HG03175 (cell line): ENCODE results near the gene EML6.
"Not testable (repeated sequence)": the region's sequence is repeated elsewhere in the genome, so short reads cannot be mapped to it uniquely, and the experiment has no call there.

Source experiments
- ATAC-seq: cut with Tn5 transposase; IDR thresholded peaks from one replicate; pipeline ENCODE4 v1.9.1; 2021; ENCODE audit warnings: mild to moderate bottlenecking, moderate library complexity; ENCODE audit not compliant: unreplicated experiment

EML6 gene

DNA sequence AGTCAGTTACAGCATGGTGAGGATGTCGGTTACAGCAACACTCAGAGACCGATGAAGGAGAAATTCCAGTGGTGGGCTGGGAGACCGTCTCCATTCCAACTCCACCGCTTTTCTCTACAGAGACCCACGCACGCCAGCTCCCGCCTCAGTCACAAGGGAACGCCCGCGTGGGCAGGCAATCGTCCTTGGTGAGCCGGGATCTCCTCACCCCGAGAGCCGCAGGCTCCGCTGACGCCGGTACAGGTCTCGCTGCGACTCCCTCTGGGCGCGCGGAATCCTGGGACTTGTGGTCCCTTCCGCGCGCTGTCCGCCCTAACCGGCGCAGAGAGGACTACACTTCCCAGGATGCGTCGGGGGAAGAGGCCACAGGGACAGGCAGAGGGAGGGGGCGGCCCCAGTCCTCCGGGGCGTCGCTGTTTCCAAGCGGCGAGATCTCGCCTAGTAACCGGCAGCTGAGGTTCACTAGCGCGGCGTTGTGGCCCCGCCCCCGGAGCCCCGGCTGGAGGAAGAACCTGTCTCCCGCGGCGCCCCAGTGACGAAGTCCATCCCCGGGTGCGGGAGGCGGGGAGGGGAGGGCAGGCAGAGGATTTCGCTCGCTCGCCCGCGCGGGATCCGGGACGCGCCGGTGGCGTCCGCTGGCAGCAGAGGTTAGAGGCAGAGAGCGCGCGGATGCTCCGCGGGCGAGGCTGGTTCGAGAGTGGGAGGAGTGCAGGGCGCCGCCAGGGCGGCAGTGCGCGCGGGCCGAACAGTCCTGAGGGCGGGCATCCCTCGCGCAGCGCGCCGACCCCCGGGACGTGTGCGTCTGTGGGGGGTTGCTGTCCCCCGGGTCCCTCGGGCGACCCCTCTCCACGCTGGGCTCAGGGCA is at the start of gene EML6:
EML6 (plus strand) TSS at position 532 of the 865 bp plus-strand sequence. CDS start 1,400 bp downstream, outside the sequence.
- peak; percentile 98 for ATAC-seq

- ATAC-seq: no peak
These were observed 48.2 kb upstream of the EML6 start for GRCh38 chr2:54675281-54675680.

- ATAC-seq: no peak
These were observed 47.7 kb upstream of the EML6 start for GRCh38 chr2:54675738-54676137.

GRCh38 chr2:54676656-54677055 is 46.8 kb upstream of the EML6 start:
- no peak for ATAC-seq

DNA sequence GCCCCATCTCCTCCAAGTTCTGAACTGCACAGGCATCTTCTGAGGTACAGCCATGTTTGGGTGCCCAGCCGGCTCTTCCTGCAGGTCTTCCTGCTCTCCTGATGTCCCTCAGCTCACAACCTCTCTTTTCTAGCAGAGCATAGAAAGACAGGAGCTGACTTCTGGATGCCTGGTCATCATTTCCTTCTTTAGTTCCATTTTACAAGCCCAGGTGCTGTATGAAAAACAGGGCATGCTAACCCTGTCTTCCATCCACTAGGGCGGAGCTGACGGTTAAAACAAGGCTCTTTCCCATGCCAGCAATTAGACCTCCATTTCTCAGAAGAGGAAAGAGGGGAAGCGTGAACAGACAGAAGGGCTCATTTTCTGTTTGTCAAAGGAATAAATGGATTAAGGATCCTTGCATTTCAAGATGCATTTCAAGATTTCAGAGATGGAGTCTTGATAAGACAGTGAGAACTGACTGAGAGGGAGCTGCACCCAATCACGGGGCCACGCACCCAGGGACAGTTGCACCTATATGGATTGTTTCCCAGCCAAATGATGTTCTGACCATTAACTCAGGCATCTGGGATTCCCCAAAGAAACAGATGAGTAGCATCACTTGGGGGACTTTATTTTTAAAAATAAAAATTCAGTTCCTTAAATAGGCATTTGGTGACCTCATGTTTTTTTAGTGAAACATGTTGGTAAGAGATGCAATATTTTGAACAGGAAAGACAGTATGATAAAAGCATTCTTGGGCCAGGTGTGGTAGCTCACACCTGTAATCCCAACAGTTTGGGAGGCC is 45.8 kb upstream of the EML6 start:
- no peak for ATAC-seq

GRCh38 chr2:54678719-54679118 is 44.7 kb upstream of the EML6 start:
- ATAC-seq: no peak

- peak; percentile 75 for ATAC-seq
These were observed 42.9 kb upstream of the EML6 start for GRCh38 chr2:54680397-54681041.

GRCh38 chr2:54681416-54681815 is 42.0 kb upstream of the EML6 start:
- ATAC-seq: no peak

GRCh38 chr2:54683596-54683995 is 39.9 kb upstream of the EML6 start:
- ATAC-seq: no peak

- no peak for ATAC-seq
These were observed 38.1 kb upstream of the EML6 start for GRCh38 chr2:54685263-54685775.

GRCh38 chr2:54687595-54688152 is 35.8 kb upstream of the EML6 start:
- no peak for ATAC-seq

DNA sequence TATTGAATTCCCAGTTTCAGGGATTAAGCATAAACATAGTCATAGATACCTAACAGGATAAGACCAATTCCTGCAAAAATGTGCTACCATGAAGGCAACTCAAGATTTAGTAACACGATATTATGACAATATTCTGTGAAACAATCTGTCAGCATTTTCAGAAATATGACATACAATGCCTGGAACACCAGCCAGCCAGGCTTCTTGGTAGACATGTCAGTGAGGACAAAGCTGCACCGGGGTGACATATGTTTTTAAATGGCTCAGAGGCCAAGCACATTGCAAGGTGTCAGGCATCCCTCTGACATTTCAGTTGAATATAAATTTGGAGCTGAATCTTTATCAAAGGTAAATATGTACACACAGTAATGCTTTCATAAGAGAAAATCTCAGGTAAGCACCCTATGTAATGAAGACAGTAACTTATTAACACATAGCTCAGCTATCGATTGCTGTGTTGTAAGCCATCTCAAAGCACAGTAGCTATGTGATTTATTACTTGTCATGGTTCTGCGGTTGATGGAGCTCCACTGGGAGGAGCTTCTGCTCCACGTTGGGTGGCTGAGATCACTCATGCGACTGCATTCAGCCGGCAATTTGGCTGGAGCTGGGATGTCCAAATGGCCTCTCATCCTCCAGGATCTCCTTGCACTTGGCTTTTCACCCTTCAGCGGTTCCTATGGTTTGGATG is 31.9 kb upstream of the EML6 start:
- ATAC-seq: no peak

DNA sequence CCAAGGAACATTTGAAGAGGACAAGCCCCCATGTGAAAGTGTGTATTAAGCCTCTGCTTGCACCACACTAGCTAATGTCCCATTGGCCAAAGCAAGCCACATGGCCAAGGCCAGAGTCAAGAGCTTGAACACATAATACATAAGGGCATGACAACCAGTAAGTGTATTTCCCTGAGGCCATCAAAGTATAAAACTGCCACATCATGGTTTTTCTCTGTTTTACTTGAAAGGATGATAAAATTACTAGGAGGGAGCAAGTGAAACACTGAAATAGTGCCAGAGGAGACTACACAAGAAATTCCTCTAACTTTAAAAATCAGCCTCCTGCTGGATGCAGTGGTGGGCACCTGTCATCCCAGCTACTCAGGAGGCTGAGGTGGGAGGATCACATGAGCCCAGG is 30.9 kb upstream of the EML6 start:
- no peak for ATAC-seq

GRCh38 chr2:54695378-54695777 is 28.1 kb upstream of the EML6 start:
- no peak for ATAC-seq

DNA sequence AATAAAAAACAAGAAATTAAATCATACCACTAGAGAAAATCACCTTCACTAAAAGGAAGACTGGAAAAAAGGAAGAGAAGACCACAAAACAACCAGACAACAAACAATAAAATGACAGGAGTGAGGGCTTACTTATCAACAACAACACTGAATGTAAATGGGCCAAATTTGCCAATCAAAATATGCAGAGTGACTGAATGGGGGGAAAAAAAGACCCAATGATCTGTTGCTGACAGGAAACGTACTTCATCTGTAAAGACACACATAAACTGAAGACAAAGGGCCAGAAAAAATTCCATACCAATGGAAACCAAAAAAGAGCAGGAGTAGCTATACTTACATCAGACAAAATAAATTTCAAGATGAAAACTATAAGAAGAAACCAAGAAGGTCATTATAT is 25.5 kb upstream of the EML6 start:
- no peak for ATAC-seq

- not testable (repeated sequence) for ATAC-seq
These were observed 24.5 kb upstream of the EML6 start for GRCh38 chr2:54698926-54699325.

GRCh38 chr2:54699665-54700064 is 23.8 kb upstream of the EML6 start:
- ATAC-seq: no peak

- ATAC-seq: no peak
These were observed 22.4 kb upstream of the EML6 start for GRCh38 chr2:54701029-54701428.

- no peak for ATAC-seq
These were observed 19.2 kb upstream of the EML6 start for GRCh38 chr2:54704238-54704637.
